Skeletal muscle tissue (tissue), 4 donors: ENCODE data around the gene IQCE. TPM values are rescaled to one million over a fixed set of nuclear protein-coding genes. Genes with fewer than 3 reads are reported as not detected.
A peak's percentile ranks its signal among the peaks of the same experiment; 100 is the strongest.

Source experiments
- H3K27ac ChIP-seq: one replicate; pipeline ENCODE4 v1.7.0; 2013; ENCODE audit warnings: mild to moderate bottlenecking, low read depth, low read length, inconsistent platforms
- H3K27me3 ChIP-seq, 3 donors: one replicate each; pipeline ENCODE4 v1.7.0; 2013; ENCODE audit warnings: low read length in 3 of 3; ENCODE audit not compliant: control insufficient read depth in 3 of 3, insufficient read depth in 3 of 3
- H3K36me3 ChIP-seq, 3 donors: one replicate each; pipeline ENCODE4 v1.7.0; 2013; ENCODE audit warnings: low read length in 3 of 3; ENCODE audit not compliant: control insufficient read depth in 3 of 3, insufficient read depth in 3 of 3
- H3K4me1 ChIP-seq, 3 donors: one replicate each; pipeline ENCODE4 v1.7.0; 2013; ENCODE audit warnings: low read length in 3 of 3, mild to moderate bottlenecking in 3 of 3; ENCODE audit not compliant: control insufficient read depth in 3 of 3, insufficient read depth in 3 of 3
- H3K4me3 ChIP-seq, 3 donors: one replicate each; pipeline ENCODE4 v1.7.0; 2013; ENCODE audit warnings: low read length in 3 of 3
- H3K9ac ChIP-seq, 3 donors: one replicate each; pipeline ENCODE4 v1.7.0; 2013; ENCODE audit warnings: low read length in 3 of 3, mild to moderate bottlenecking in 3 of 3, moderate library complexity in 2 of 3, low read depth in 1 of 3
- H3K9me3 ChIP-seq, 3 donors: one replicate each; pipeline ENCODE4 v1.7.0; 2013; ENCODE audit warnings: low read length in 3 of 3; ENCODE audit not compliant: control insufficient read depth in 3 of 3
- total RNA-seq: library from RNA; depleted of rRNA; stranded (reverse); fragments of >200 nt; gene quantifications from one replicate; pipeline ENCODE4 v1.2.3, GENCODE V29; 2014
- donor health status: Osteomylitis.

The IQCE gene
- total RNA-seq, 1 donor from 2014 or later, result 2.1 TPM

DNA sequence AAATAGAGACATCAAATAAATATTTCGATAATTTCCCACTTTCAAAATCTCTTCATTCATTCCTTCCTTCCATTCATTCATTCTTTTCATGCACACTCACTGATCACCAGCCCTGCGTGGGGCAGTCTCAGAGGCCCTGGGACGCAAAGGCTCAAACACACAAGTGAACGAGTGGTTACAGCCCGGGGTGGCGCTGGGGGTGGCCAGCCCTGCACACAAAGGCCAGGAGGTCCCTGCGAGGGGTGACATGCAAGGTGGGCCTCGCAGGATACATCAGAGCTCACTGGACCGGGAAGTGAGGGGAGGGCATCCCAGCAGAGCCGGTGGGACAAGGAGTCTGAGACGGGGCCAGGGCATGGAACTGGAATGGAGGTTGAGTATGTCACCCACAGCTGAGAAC, 43.1 kb downstream of the IQCE start:
- H3K9me3 ChIP-seq, result no peaks in the 10 kb centered on the region
- peaks cover 8 to 25% (median 15%) of the 10 kb centered on the region in 3 donors for H3K36me3 ChIP-seq
- no peak overlapping the region for H3K4me3 ChIP-seq
- no peak overlapping the region for H3K27ac ChIP-seq
- H3K27me3 ChIP-seq, result no peaks in the 10 kb centered on the region
- H3K9ac ChIP-seq, result no peak overlapping the region
- H3K4me1 ChIP-seq, result peaks cover 8 to 13% (median 13%) of the 10 kb centered on the region in 3 donors

DNA sequence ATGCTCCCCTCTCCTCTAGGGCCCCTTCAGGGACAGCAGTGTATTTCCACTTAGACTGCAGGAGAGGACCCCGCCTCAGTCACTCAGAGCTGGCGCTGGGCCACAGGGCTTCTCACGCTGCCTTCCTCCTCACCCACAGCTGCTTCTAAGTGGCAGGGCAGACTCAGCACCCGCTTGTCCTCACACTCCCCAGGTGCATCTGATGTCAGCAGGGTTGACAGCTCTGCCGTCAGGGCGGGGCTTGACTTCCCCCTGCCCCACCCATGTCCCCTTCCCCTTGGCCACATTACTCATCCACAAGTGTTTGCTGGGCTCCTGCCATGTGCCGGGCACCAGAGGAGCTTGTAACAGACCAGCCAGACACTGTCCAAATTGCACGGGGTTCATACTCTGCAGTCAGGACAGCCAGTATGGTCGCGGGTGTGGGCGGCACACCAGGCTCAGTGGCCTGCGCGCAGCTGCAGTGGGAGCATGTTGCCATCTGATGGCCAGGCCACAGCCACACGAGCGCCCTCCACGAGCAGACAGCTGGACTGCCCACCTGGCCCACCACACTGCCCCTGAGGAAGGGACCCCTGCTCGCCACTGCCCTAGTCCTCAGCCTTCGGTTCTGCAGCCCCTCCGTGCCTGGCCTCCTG, 43.7 kb downstream of the IQCE start:
- peaks cover 5 to 22% (median 15%) of the 10 kb centered on the region in 3 donors for H3K36me3 ChIP-seq
- no peaks in the 10 kb centered on the region for H3K9me3 ChIP-seq
- H3K27me3 ChIP-seq, result no peaks in the 10 kb centered on the region
- no peak overlapping the region for H3K9ac ChIP-seq
- H3K27ac ChIP-seq, result no peak overlapping the region
- peaks cover 8 to 18% (median 18%) of the 10 kb centered on the region in 3 donors for H3K4me1 ChIP-seq
- H3K4me3 ChIP-seq, result no peak overlapping the region

- H3K36me3 ChIP-seq, result peaks cover 5 to 18% (median 11%) of the 10 kb centered on the region in 3 donors
- H3K27ac ChIP-seq, result no peak overlapping the region
- H3K9ac ChIP-seq, result no peak overlapping the region
- no peaks in the 10 kb centered on the region for H3K9me3 ChIP-seq
- peaks cover 14 to 23% (median 21%) of the 10 kb centered on the region in 3 donors for H3K4me1 ChIP-seq
- no peak overlapping the region for H3K4me3 ChIP-seq
- no peaks in the 10 kb centered on the region for H3K27me3 ChIP-seq
Measured at GRCh38 chr7:2603044-2603965, 44.5 kb downstream of the IQCE start.

DNA sequence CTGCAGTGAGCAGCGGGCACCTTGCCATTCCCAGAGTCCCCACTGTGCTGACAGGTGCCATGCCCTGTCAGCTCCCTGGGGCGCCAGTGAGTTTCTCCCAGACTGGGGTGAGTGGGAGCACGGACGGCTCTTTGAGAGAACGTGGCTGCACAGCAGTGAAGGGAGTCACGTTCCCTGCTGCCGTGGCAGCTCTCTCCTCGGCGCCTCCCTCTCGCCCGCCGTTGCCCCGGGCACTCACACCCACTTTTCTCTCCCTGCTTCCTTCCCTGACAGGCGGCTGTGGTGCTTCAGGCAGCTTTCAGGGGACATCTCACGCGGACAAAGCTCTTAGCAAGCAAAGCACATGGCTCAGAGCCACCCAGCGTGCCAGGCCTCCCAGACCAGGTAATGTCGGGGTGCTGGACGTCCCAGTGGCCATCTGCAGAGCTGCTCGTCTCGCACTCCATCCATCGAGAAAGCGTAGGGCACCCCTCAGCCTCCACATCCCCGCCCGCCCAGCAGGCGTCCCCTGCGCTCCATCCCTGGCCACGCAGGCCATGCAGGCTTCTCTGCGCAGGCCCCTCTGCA, 45.9 kb downstream of the IQCE start:
- no peaks in the 10 kb centered on the region for H3K9me3 ChIP-seq
- no peak overlapping the region for H3K9ac ChIP-seq
- H3K4me1 ChIP-seq, result peaks cover 14 to 23% (median 22%) of the 10 kb centered on the region in 3 donors
- H3K4me3 ChIP-seq, result no peak overlapping the region
- H3K27me3 ChIP-seq, result no peaks in the 10 kb centered on the region
- H3K27ac ChIP-seq, result no peak overlapping the region
- H3K36me3 ChIP-seq, result peaks cover 2 to 12% (median 6%) of the 10 kb centered on the region in 3 donors

DNA sequence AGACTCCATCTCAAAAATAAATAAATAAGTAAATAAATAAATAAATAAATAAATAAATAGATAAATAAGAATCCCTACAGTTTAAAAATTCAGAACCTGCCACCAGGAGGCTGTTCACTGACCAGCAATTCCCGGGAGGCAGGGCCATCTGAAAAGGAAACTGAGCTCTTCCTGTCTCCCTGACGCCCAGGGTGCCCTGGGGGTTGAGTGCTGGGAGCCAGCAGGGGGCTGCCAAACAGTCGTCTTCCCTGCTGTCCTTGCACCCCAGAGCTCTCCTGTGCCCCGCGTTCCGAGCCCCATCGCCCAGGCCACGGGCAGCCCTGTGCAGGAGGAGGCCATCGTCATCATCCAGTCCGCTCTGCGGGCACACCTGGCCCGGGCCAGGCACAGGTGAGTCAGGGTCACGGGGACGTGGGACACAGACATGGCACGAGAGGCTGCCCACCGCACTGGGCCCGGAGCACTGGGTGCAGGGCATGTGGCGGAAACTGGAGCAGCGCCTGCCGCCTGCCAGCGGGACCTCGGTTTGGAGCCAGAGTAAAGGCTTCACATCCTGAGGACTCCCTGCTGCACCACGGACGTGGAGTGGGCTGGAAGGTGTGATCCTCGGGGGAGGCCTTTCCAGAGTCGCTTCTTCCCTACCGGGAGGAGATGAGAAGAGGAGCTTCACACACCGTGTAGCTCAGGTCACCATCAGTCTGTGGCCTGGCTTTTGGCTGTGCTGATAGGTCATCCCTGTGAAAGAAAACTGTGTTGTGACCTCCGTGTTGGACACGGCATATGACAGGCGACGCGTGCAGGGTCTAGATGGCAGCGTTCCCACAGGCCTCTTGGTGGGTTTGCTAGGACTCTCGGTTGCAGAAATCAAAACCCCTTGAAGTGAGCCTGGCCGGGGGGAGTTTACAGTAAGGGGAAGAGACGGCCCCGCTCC, 47.1 kb downstream of the IQCE start:
- H3K9ac ChIP-seq, result no peak overlapping the region
- H3K27me3 ChIP-seq, result no peaks in the 10 kb centered on the region
- H3K27ac ChIP-seq, result no peak overlapping the region
- H3K9me3 ChIP-seq, result no peaks in the 10 kb centered on the region
- no peak overlapping the region for H3K4me3 ChIP-seq
- H3K4me1 ChIP-seq, result peaks cover 14 to 23% (median 22%) of the 10 kb centered on the region in 3 donors
- peaks cover 0 to 6% (median 3%) of the 10 kb centered on the region in 3 donors for H3K36me3 ChIP-seq

DNA sequence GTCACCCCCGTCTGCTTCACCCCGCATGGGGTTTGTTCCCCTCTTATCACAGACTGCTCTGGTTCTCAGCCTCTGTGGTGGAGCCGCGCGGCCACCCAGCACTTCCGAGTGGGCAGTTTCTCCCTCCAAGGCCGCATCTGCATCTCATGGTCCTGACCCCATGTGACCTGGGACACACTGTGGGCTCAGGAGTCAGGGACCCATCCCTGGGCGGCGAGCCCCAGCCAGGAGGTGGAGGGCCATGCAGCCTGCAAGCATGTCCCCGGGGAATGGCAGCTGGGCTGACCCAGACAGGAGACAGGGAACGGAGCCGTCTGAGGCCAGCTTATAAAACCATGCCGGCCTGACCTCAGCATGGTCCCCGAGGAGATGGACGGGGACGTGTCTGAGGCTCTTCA, 47.8 kb downstream of the IQCE start:
- Histone ChIP-seq H3K9ac (no peak overlapping the region), H3K36me3 (peaks cover 0 to 3% (median 2%) of the 10 kb centered on the region in 3 donors), H3K9me3 (no peaks in the 10 kb centered on the region), H3K4me1 (peaks cover 14 to 23% (median 22%) of the 10 kb centered on the region in 3 donors), H3K4me3 (peak overlapping the region in 1 of 3 donors; percentile 13), H3K27ac (peak overlapping the region; percentile 40), H3K27me3 (no peaks in the 10 kb centered on the region)

GRCh38 chr7:2607122-2607922, 48.5 kb downstream of the IQCE start:
- Histone ChIP-seq H3K4me1 (peaks cover 14 to 23% (median 22%) of the 10 kb centered on the region in 3 donors), H3K4me3 (no peak overlapping the region), H3K9ac (peak overlapping the region in 1 of 3 donors; percentile 23), H3K9me3 (no peaks in the 10 kb centered on the region), H3K27me3 (no peaks in the 10 kb centered on the region), H3K27ac (peak overlapping the region; percentile 75), H3K36me3 (peaks cover 0 to 3% (median 2%) of the 10 kb centered on the region in 3 donors)

DNA sequence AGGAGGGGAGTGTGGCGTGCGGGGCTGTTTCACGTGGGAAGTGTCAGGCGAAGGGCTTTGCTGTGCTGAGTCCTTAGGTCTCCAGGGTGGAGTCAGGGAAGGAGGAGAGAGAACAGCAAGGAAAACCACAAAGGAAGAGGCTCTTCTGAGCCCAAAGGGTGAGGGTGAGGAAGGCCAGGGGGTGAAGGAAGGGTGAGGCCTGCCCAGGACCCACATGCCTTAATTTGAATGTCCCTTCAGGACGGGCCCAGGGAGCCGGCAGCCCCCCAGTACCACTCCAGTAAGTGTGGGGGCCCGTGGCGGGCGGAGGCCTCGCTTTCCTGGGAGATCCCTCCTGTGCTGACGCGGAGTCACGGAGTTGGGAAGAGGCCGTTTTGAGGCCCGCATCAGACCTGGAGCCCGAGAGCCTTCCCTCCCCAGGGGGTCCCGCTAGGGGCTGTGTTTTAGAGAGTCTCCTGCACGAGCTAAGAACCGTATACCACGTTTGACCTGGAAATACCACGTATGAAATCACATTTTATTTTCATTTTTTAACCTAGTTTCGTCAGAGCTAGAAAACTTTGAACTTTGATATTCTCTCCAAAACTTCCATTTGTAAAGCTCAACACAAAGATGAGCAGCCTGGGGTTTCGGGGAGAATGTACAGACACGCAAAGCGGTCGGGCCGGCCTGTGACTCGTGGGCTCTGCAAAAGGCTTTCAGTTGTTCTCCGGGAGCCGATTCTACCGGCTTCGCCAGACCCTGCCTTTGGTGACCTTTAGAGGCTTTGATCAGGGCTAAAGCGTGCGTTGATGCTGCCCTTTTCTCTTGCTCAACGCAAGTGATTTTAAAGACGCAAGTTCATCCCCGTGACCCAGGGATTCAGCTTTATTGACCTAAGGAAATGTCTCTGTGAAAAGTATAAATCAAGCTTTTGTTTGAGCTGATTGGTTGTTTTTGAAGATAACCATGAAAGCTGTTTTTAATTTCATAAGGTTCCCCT, 49.4 kb downstream of the IQCE start:
- Histone ChIP-seq H3K27me3 (no peaks in the 10 kb centered on the region), H3K36me3 (peaks cover 0 to 3% (median 0%) of the 10 kb centered on the region in 3 donors), H3K9me3 (no peaks in the 10 kb centered on the region), H3K4me3 (no peak overlapping the region), H3K9ac (peak overlapping the region in 1 of 3 donors; percentile 23), H3K4me1 (peaks cover 16 to 28% (median 27%) of the 10 kb centered on the region in 3 donors), H3K27ac (peak overlapping the region; percentile 75)
